Epithelial cell of proximal tubule (primary cell): Measurements from ENCODE around the gene SOX30. TPM values are rescaled to one million over a fixed set of nuclear protein-coding genes. Genes with fewer than 3 reads are reported as not detected.

ENCODE experiments used
- DNase-seq: peaks from one replicate; pipeline ENCODE4 v3.0.0-alpha.2; 2011; ENCODE audit warnings: low read depth
- H3K4me3 ChIP-seq: 2 replicates; pipeline ENCODE4 v1.5.1; 2011; ENCODE audit warnings: low read depth, mild to moderate bottlenecking, low read length
- total RNA-seq: library from RNA; depleted of rRNA; stranded (reverse); fragments of >200 nt; gene quantifications from 2 replicates; pipeline ENCODE4 v1.2.3, GENCODE V29; 2015
- TF ChIP-seq, protein P1 (sequence below): conservative IDR thresholded peaks from 2 replicates; pipeline ENCODE4 v1.5.1; 2012; ENCODE audit warnings: low read depth, mild to moderate bottlenecking, low read length

Gene SOX30
- total RNA-seq, 1 donor from 2014 or later = 0.23 TPM

DNA sequence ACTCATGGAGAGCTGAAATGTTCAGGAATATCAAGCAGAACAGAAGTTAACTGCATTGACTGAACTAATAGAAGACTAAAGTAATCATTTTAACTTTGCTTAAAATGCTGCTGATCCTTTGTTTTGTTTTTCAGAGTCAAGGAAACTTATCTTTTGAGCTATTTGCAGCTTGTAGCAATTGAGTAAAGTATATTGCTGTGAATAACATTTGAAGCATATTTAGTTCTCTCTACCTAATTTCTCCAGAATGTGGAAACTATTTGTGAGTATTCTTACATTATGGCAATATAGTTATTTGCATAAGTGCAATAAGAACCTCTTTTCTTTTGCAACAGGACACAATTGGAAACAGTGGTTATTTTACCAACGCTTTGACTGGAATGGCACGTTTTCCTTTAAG lies 5.3 kb upstream of the SOX30 start:
- DNase-seq = no peak
- TF ChIP-seq, protein P1, sequence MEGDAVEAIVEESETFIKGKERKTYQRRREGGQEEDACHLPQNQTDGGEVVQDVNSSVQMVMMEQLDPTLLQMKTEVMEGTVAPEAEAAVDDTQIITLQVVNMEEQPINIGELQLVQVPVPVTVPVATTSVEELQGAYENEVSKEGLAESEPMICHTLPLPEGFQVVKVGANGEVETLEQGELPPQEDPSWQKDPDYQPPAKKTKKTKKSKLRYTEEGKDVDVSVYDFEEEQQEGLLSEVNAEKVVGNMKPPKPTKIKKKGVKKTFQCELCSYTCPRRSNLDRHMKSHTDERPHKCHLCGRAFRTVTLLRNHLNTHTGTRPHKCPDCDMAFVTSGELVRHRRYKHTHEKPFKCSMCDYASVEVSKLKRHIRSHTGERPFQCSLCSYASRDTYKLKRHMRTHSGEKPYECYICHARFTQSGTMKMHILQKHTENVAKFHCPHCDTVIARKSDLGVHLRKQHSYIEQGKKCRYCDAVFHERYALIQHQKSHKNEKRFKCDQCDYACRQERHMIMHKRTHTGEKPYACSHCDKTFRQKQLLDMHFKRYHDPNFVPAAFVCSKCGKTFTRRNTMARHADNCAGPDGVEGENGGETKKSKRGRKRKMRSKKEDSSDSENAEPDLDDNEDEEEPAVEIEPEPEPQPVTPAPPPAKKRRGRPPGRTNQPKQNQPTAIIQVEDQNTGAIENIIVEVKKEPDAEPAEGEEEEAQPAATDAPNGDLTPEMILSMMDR = no peak
- H3K4me3 ChIP-seq = no peak overlapping the region

DNA sequence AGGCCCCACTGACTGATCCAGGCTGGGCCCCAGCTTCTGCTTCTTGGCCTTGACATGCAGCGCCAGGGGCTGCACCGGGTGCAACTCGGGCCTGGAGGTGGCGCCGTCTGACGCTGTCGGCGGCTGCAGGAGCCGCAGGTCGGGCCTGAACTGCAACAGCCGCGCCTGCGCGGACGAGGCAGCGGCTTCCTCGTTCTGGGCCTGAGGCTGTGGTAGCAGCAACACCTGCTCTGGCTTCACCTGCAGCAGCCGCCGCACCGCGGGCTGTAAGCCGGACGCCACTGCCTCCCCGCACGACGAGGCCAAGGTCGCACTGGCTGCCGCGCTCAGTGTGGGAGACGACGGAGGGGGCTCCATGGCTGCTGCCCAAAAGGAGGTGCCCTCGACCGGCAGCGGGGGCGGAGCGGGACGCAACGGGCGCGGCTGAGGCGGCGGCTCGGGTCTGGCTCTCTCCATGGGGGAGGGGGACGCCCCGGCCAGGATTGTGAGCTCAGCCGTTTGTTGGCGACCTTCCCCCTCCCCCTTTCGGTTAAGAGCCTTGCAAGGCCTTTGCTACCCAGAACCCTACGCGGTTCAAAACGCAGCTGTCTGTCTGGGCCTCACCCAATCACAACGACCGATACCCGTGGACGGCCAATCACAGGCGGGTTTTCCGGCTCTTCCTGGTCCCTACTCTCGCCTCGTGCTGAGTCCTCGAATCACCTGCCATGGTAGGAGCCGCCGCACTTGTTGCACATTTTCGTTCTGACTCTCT lies 438 bp downstream of the SOX30 start:
- TF ChIP-seq, protein P1 = peak; percentile 10
- peak overlapping the region; percentile 42 for H3K4me3 ChIP-seq
- no peak for DNase-seq

DNA sequence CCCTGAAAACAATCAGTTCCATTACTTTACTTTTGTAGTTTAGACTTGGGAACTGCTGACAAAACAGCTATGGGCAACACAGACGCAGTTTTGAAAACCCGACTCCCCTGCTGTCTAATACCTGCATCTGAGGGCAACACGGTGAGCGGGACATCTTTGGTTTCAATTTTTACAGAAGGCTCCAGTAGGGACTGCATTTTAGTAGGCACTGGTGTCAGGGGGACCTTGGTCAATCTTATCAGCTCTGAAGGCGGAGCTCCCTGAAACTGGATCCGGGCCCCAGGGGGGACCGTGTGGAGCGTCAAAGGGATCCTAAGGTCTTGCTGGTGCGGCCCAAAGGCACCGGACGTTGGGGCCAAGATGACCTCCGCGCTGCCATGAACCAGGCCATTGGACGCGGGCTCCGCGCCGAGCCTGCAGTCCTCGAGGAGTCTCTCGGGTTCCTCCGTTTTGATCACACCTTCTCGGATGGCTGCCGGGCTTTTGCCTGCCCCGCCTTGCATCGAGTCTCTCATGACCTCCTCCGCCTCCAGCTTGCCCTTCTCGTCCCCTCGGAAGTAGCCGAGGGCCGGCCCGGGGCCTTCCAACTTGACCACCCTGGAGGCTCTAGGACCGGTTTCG lies 1.1 kb downstream of the SOX30 start:
- H3K4me3 ChIP-seq = no peak overlapping the region
- DNase-seq = no peak
- TF ChIP-seq, protein P1 = no peak

DNA sequence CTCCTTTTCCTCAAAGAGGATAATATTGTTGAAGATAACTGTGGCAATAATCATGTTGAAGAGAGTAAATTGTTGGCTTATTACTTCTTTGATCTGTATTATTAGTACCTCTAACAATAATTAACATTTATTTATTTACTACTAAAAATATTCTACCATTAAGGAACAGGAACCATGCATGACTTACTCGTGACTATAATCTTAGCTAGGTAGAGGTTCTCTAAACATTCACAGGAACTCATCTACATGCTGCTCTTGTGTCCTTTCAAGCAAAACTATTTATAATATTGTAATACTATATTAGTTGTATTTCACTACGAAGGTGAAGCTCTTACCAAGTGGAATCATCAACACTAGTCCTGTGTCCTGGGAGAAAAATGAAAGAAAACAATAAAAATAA lies 3.1 kb downstream of the SOX30 start:
- H3K4me3 ChIP-seq = no peak overlapping the region
- TF ChIP-seq, protein P1 = no peak
- no peak for DNase-seq

DNA sequence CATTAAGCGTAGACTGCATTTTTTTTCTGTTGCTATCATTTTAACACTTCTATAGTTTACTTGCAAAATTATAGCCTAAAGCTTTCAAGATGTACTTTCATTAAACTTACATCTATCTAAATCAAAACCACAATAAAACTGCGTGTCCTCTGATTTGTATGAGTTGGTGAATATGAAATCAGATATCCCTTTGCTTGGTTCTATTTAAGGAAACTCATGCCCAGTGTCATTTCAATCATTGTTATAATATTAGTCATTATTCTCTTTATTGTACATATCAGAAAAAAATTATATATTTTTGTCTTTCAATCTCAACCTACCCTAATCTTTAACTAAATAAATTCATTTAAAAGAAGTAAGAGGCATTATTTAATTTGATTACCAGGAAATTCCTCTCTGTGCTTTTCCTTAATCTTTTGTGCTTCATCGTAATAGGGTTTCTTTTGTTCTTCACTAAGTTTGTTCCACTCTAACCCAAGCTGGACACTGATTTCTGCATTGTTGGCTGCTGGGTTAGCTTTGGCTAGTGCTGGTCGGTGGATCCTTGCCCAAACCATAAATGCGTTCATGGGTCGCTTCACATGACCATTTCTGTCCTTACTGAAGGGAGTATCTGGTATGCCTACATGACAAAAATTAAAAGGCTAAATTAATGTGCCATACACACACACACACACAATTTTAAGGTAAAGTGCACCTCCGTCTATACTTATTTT lies 3.8 kb downstream of the SOX30 start:
- no peak overlapping the region for H3K4me3 ChIP-seq
- no peak for DNase-seq
- TF ChIP-seq, protein P1 = no peak

DNA sequence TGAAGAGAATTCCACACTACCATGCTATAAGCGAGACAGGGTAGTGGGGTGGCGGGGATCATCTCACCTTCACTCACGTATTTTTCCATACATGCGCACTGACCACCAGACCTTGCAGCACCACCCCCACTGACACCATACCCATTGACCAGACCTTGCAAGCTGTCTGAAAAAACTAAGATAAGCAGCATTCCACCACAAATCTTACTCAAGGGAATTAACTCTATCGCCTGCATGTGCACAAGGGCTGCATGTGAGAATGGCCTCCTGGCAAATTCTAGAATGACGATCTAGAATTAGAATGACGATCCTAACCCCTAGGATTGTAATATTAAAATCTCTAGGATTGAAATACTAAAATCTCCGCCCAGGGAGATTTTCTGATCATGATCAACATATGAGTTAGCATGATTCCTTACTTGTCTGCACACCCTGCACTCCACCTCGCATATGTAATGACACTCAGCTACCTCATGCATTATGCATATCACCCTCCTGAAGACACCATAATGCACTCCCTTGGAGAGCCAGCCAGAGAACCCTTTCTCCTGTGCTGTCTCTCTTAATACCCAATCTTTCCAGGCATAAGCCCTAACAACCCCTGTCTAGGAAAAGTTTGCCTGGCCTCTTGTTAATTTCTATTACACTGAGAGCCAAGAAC lies 11.7 kb downstream of the SOX30 start:
- H3K4me3 ChIP-seq = no peak overlapping the region
- DNase-seq = no peak
- TF ChIP-seq, protein P1 = no peak
